Hematopoietic multipotent progenitor cell treated with erythropoietin and hydrocortisone succinate and interleukin-3 and kit ligand, for 15 days (in vitro differentiated cells): ENCODE data around the gene PAGE5.

Experiments
- DNase-seq: peaks from one replicate; pipeline ENCODE4 v3.0.0-alpha.2; 2015; ENCODE audit warnings: low spot score

The PAGE5 gene

GRCh38 chrX:55220119-55220794, at the start of gene PAGE5:
TSS of gene PAGE5 (plus strand) at chrX:55220346. CDS start at chrX:55221383, 1,037 bp downstream.
- DNase-seq = no peak

GRCh38 chrX:55187281-55187680, 32.9 kb upstream of the PAGE5 start:
- DNase-seq = no peak

- DNase-seq = no peak
Observed at GRCh38 chrX:55196688-55197087, 23.5 kb upstream of the PAGE5 start.

- no peak for DNase-seq
Observed at GRCh38 chrX:55201930-55202579, 18.1 kb upstream of the PAGE5 start.

- no peak for DNase-seq
Observed at GRCh38 chrX:55206162-55206941, 13.8 kb upstream of the PAGE5 start.

- no peak for DNase-seq
Observed at GRCh38 chrX:55210931-55211677, 9.0 kb upstream of the PAGE5 start.

- DNase-seq = no peak
Observed at GRCh38 chrX:55213381-55213780, 6.8 kb upstream of the PAGE5 start.

- no peak for DNase-seq
Observed at GRCh38 chrX:55240788-55241340, 20.7 kb downstream of the PAGE5 start.

GRCh38 chrX:55253528-55253927, 33.4 kb downstream of the PAGE5 start:
- no peak for DNase-seq

- no peak for DNase-seq
Observed at GRCh38 chrX:55260806-55261205, 40.7 kb downstream of the PAGE5 start.

GRCh38 chrX:55264816-55265215, 44.7 kb downstream of the PAGE5 start, which contains the start of gene PAGE3:
TSS of gene PAGE3 (minus strand) at chrX:55264916. CDS start at chrX:55263903, 1,013 bp downstream.
- no peak for DNase-seq
